Measurements from ENCODE around the gene AGAP3.

Gene AGAP3

DNA sequence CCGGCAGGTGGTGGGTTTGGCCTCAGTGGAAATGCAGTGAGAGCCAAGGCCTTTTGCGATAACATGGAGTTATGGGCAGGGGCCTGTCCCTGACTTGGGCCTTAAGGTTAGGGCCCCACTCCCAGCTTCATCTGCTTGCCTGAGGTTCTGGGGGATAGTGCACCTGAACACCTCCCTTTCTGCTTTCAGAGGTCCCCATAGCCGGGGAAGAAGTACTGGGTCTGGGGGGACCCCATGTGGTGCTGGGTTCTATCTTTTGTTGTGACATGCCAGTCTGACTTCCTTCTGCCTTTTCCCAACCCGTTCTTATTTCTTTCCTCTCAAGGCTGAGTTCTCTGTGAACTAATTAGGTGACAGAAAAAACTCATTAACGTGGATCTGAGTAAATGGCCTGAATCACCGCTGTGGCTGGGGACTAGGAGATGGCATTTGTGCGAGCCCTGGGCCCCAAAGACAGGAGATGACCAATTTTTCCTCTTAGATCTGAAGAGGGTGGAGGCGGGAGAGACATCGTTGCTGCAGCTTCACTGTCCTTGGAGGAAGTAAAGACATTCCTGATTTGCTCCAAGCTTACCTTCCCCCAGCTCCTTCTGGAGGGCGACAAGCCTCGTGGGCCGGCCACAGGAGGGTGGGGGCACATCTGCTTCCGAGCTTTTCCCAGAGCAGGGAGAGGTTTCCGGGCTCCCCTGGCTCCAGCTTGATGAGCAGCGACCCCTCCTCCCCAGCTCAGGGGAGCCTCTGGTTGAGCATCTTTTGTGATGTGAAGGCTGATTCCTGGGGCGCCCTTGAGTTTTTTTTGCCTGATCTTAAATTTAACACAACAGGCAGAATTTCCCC, 2.0 kb downstream of the AGAP3 start:
- no peak for DNase-seq

DNA sequence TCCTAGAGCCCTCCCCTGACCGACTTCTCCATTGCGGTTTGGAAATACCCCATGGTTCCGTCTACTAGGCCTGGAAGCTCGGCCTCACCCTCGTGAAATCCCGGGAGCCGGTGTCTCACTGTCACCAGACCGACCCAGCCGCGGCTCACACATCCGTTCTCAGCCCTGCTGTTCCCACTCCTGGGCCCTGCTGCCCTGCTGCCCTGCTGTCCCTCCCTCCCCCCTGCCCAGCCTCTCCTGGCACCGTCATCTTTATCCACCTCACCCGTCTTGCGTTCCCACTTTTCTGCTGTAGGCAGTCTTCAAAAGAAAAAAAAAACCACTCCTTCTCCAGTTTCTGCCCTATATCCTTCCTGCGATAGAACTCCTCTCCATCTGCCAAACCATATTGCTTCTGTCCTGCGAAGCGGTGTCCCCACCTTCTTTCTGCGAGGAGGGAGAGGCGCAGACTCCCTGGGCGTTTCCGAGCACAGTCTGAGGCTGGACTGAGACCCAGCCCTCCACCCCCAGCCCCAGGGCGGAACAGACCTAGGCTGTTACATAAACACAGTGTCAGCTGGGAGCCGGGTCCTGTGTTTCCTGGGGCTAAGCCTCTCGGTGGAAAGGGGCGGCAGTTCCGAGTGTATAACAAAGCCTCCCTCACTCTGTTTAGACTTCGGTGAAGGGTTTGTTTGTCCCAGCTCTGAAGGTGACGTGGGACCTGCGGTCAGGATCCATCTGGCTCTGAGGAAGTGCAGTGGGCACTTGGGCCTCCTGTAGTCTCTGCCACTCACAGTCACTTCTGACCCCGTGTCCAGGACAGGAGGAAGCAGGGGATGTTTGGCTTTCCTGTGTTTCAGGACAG, 2.8 kb downstream of the AGAP3 start:
- no peak for DNase-seq

DNA sequence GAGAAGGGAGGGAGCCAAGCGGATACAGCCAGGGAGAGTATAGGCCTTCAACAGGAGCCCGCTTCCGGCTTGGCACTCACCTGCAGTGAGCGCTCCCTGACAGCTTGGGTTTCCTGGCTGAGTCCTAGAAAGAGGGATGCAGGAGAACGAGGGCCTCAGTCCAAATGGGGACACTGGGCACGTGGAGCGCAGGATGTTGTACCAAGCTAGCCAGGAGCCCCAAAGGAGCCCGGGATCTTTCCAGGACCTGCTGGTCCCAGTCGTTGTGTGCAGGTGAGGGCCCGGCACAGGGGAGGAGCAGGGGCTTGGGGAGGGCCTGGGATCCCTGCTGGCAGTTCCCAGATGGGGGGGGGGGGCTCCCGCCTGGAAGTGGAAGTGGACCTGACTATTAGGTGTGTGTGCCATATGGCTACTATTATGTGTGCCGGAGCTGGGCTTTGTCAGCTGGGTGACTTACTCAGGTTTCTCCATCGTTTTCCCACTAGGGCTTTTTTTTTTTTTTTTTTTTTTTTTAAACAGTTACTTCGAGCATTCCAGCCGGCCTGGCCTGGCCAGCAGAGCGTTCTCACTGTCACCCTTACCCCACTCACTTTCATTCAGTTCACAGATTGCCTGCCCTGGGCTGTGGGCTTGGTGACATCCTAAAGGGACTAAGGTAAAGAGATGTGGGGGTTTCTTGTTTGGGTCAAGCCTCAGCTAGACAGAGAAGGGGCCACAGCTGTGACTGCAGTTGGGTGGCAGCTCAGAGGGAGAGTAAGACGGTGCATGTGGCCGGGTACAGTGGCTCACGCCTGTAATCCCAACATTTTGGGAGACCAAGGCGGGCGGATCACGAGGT, 3.8 kb downstream of the AGAP3 start:
- DNase-seq = no peak

DNA sequence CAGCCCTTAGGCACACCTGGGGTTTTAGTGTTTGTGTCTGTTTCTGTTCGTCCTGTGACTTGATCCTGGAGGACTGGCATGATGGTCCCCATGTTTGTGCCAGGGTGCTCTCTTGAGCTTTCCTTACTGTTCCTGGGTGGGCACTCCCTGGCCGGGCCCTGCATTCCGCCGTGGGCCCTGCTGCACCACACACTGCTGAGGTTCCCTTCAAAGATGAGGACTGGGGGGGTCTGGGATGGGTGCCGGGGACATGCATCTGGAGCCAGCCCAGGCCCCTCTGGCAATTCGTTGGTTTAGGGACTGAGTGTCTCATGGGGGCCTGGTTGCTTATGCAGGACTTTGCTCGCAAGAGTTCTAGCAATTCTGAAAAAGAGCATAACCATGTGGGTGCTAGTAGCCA, 4.7 kb downstream of the AGAP3 start:
- DNase-seq = no peak

DNA sequence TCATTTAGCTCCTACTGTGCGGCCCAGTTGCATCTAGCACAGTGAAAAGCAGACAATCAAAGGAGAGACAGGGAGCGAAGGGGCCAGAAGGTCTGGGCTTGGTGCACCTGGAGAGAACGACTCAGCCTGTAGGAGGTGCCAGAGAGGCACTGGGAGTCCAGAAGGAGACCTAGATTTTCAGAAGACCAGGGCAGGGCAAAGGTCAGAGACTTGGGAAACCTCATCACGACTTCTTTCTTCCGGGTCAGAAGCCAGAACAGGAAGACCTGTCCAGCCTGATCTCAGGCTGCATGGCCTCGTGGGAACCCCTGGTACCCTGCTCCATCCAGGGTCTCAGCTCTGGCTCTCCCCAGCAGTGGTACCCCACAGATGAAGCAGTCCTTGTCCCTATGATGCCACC, 5.2 kb downstream of the AGAP3 start:
- DNase-seq = no peak

DNA sequence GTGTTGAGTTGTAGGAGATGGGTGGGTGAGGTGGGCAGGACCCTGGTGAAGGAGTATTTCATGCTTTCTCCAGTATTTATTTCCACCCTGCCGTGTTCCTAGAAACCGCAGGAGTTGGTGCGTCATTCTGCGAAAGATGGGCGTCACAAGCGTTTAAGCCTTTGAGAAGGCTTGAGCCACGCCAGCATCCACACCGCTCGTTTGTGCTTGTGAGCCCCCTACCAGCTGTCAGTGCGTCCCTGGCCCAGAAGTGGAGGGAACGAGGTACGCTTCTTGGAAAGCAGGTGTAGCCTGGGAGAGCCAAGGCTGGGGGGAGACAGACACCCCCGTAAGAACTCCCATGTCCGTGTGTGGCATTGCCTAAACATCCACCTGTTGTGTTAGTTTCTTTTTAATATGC, 5.7 kb downstream of the AGAP3 start:
- DNase-seq = no peak

DNA sequence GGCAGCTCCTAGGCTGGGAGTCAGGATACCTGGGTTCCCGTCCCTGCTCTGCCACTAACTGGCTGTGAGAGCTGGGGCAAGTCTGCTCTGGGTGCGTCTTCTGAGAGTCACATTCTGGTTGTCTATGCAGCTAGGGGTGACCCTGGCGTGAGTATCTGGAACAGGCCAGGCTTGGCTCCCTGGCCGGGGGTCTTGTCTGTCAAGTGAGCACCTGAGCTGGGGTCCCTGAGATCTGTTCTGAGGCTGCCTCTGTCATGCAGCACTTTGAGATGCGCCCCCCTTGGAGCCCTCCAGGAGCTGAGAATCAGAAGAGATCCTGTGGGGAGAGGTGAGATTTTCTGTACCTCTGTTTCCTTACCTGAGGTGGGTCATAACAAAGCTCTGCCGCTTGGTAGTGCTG, 7.5 kb downstream of the AGAP3 start:
- DNase-seq = no peak

DNA sequence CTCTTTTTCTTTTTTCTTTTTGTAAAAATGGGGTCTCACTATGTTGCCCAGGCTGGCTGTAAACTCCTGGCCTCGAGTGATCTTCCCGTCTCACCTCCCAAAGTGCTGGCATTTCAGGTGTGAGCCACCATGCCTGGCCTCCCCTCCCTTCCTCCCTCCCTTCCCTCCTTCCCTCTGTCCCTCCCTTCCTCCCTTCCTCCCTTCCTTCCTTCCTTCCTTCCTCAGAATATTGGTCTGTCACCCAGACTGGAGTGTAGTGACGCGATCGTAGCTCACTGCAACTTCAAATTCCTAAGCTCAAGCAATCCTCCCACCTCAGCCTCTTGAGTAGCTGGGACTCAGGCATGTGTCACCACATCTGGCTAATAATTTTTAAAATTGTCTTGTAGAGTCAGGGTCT, 8.4 kb downstream of the AGAP3 start:
- DNase-seq = no peak

DNA sequence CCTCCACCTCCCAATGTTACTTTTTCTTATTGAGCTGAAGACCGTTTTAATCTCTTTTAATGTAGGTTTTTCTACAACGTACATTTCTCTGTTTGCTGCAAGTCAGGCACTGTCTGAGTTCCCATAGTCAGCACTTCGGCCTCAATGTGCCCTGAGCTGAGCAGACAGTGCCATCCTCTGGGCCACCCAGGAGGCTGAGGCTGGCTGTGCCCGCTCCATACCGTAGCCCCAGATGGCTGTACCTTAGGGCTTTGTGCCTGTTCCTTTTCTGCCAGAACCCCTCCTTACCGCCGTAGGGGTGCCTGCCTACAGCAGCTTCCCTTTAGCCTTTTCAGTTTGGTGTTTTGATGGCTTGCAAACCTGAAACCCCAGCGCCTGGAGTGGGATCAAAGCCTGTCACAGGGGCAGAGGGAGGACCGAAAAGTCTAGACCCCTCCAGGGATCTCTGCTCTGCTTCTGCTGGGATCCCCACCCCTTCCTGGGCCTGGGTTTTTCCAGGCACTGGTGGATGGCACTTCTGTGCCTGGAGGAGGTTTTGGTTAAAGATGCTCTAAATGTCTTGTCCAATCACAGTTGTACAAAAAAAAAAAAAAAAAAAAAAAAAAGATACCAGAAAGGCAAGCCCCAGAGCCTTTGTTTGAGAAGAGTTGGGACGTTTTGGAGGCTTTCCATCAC, 9.0 kb downstream of the AGAP3 start:
- DNase-seq = no peak

DNA sequence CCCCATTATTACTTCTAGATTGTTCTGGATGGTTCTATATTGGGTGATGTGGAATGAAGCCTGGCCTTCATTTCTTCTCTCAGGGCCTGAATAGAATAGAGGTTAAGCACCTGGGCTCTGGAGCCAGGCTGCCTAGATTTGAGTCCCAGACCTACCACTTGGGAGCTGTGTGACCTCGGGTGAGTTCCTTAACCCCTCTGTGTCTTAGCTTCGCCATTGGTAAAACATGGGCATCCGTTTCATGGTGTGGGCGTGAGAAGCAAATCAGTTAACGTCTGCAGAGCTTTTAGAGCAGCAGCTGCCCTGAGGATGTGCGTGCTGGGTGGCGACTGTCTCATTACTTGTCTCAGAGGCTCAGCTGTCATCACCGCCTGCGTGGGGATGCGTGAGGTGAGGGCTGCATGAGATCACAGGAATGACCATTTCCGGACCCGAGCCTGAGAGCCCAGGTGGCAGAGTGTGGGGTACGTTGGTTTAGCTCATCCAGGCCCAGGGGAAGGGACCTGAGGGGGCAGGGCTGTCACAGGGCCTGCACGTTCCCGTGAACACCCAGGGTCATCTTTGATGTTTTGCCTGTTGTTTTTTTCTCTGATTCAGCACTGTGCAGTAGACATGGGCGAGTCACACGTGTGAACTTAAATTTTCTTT, 9.7 kb downstream of the AGAP3 start:
- DNase-seq = no peak

DNA sequence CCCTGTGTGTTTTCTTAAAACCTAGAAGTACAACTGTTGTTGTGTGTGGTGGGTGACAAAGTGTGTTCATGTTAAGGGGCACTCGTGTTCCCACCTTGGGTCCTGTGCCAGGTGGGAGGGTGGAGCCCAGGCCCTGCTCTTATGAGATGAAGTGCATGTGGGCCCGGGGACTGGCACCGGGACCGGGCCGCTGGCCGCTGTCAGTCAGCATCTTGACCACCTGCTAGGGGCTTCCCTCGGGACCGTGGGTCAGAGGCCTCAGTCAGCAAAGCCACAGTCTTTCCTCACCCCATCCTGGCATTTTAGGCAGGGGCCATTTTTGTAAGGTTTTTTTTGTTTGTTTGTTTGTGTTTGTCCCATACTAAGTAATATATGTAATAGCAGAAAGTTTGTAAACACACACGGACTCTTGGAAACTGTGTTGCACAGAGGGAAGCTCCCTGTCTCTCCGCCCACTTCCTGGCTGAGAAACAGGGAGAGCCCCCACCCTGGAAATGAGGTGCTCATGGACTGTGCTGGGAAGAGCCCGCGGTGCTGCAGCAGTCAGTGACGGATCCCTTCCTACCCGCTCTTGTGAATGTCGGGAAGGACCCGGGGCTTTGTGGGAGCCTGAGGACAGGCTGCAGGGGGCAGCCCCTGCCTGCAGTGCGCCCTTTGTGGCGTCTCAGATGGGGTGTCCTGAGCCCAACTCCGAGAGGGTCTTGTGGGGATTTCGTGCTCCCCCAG, 13.4 kb downstream of the AGAP3 start:
- no peak for DNase-seq

DNA sequence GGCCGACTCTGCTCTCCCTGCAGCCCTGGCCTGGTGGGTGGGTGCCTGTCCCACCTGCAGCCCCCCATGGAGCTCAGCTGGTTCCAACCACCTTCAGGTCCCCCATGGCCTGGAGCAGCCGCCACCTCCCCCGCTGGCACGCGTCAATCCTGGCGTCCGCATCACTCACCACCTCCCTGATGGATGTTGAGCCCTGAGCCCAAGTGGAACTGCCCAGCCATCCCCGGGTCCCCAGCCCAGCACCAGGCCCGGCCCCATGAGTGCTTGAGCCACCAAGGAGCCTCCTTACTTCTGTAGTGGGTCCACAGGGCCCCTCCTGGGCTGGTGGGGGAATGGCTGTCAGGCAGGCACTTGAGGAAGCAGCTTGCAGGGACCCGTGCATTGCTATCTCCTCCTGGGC, 14.6 kb downstream of the AGAP3 start:
- no peak for DNase-seq

DNA sequence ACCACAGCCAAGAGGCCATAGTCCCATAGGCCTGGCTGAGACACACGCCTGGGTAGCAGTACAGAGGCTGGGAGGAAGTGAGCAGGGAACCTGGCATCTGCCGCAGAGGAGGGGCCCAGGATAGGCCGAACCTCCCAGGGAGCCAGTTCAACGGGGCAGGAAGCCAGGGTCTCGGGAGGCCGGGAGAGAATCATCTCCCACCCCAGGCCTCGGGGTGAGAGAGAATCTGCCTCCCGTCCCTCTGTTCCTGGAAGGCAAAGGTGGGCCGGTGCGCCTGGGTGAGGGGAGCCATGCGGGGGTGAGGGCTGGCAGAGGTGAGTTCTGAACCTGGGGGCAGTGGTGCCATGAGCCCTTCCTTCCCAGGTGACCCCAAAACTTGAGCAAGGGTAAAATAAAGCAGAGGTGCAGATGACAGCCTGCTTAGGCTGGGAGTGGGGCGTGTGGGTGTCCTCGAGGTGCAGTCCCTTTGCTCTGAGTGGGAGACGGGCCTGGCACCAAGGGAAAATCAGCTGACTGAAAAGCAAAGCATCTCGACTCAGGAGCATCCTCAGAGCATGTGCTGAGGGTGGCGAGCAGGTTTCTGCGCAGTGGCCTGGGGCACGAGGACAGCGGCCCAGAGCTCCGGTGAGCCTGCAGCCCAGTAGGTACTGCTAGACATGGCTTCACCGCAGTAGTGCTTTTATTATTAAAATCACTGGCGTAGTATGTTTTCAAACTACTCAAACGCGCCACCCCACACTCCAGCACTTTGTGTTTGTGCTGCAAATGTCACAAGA, 15.5 kb downstream of the AGAP3 start:
- DNase-seq = no peak

DNA sequence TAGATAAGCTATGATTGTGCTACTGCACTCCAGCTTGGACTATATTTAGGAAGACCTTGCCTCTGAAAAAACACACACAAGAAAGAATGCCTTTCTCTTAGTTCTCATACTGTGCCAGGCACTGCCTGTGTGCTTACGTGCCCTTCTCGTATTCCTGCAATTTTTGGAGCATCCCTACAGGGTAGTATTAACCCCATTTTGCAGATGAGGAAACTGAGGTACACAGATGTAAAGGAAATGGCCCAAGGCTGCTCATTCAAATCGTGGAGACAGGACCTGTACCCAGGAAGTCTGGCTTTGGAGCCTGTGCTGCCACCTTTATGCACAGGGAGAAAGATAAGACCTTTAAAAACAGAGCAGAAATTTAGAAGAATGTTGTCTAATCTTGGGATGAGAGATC, 16.7 kb downstream of the AGAP3 start:
- DNase-seq = no peak

DNA sequence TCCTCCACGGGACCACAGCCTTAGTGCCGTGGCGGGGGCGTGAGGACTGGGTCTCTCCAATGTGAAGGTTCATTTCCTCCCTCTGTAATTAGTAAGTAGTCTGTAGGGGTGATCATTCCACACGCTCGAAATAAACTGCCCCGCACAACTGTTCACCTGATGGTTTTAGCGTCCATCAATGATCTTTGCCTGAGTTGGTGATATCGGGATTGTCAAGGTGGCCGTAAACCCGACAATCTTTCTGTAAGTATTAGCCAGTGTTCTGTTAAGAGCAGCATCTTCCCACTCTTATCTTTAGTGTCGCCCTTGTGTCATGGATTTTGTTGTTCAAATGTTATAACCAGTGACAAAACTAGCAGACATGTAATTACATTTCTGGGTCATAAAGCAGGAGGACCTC, 17.7 kb downstream of the AGAP3 start:
- DNase-seq = no peak

DNA sequence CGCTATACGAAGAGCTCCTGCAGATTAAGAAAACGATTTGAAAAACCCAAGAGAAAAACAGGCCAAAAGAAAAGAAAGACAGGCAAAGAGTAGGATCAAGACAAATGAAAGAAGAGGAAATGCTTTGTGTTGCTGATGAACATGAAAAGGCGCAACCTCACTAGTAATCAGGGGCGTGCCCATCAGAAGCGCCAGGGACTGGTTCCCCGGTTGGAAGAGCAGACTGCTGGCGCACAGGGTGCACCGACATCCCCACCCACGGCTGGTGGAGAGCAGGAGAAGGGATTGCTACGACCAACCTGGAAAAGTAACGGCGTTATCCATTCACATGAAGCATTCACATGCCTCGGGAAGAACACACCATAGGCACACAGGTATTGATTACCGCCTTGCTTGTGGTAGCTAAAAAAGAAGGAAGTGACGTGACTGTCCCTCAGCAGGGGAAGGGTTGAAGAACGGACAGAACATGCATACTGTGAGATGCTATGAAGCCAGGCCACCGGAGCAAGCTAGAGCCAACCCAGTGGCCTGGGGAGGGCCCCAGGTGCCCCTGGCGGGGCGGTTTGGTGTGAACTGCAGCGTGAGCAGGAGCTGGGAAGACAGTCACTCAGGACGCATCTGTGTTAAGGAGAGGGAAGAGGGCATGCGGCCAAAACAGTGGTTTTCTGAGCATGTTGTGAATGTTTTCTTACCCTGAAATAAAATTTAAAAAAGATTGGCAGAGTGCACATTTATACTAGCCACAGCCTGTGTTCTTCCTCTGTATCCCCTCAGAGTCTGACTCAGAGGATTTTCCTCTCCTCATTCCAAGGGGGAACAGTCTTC, 18.3 kb downstream of the AGAP3 start:
- DNase-seq = no peak

DNA sequence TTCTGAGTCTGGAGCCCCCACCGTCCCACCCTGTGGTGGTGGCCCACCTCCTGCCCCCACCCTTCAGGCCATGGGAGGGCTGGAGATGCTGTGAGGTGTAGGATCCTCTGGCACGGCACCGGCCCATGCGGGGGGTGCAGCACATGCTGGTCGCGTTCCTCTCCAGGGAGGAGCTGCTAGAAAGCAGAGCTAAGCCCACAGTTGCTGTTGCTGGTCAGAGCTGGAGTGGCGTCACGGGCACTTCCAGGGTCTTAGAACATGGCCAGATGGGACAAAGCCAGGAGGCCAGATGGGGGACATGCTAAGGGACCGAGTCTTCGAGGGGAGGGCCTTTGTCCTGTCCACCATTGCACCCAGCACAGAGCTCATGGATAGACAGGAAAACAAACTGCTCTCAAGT, 21.6 kb downstream of the AGAP3 start:
- DNase-seq = no peak

DNA sequence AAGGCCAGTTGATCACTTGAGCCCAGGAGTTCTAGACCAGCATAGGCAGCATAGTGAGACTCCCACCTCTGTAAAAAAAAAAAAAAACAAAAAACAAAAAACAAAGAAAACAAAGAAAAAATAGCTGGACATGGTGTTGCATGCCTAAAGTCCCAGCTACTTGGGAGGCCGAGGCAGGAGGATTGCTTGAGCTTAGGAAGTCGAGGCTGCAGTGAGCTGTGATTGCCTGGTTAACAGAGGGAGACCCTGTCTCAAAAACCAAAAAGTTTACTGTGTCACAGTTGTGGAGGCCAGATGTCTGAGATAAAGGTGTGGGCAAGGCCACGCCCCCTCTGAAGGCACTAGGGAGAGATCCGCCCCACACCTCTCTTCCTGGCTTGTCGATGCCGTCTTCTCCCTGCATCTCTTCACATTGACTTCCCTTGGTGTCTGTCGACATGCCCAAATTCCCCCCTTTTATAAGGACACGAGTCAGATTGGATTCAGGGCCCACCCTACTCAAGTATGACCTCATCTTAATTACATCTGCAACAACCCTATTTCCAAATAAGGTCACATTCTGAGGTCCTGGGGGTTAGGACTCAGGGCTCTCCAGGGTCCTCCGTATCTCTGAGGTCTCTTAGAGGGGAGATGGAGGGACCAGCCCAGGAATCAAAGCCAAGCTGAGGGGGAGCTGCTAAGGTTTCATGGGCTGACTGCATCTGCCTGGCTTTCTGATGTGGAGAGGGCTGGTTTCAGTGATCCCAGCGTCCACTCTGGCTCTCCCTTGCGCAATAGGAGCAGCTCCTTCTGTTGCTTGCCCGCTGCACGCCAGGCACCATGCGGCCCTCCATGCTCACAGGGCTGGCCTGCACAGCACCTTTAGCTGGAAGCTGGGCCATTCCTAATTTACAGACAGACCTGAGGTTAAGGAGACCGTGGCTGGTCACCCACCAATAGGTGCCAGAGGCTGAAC, 23.1 kb downstream of the AGAP3 start:
- no peak for DNase-seq

All from activated CD8-positive, alpha-beta memory T cell treated with anti-CD3 and anti-CD28 coated beads for 24 hours (primary cell).